Ascending aorta (tissue), 2 donors: ENCODE data around the gene KAT7. TPM values are rescaled to one million over a fixed set of nuclear protein-coding genes. Genes with fewer than 3 reads are reported as not detected.
A peak's percentile ranks its signal among the peaks of the same experiment; 100 is the strongest.

ENCODE experiments used
- DNase-seq, 2 donors: peaks; one replicate each; pipeline ENCODE4 v3.0.0-alpha.2; 2019; ENCODE audit warnings: low spot score in 2 of 2
- H3K27ac ChIP-seq, 2 donors: fragments of 200-600 bp; sonication (generic); one replicate each; pipeline ENCODE4 v1.5.1; 2016 to 2017; ENCODE audit warnings: mild to moderate bottlenecking in 1 of 2
- H3K27me3 ChIP-seq: fragments of 200-600 bp; sonication (generic); one replicate; pipeline ENCODE4 v1.5.1; 2017
- H3K36me3 ChIP-seq, 2 donors: fragments of 200-600 bp; sonication (generic); one replicate each; pipeline ENCODE4 v1.5.1; 2016
- H3K4me1 ChIP-seq, 2 donors: fragments of 200-600 bp; sonication (generic); one replicate each; pipeline ENCODE4 v1.5.1; 2016 to 2017; ENCODE audit warnings: mild to moderate bottlenecking in 1 of 2
- H3K4me3 ChIP-seq, 2 donors: fragments of 200-600 bp; sonication (generic); one replicate each; pipeline ENCODE4 v1.5.1; 2016 to 2017; ENCODE audit warnings: mild to moderate bottlenecking in 1 of 2
- H3K9me3 ChIP-seq, 2 donors: fragments of 200-600 bp; sonication (generic); one replicate each; pipeline ENCODE4 v1.5.1; 2016
- intact Hi-C: fragments of 100-400 bp; cut with DNase I; formaldehyde crosslinking; loops from one replicate; pipeline ENCODE4 v1.15.1; 2023
- total RNA-seq: library from RNA; depleted of rRNA; stranded (reverse); fragments of >200 nt; gene quantifications from one replicate; pipeline ENCODE4 v1.1.0, GENCODE V29; 2016
- TF ChIP-seq, protein P1 (sequence below), 3 experiments: fragments of 200-600 bp in 2 of 3; fragments of 450-650 bp in 1 of 3; sonication (generic) in 2 of 3; IDR thresholded peaks; one replicate each; pipeline ENCODE4 v1.5.1; 2016 to 2019; ENCODE audit warnings: antibody characterized with exemption in 3 of 3, mild to moderate bottlenecking in 1 of 3, moderate library complexity in 1 of 3

Gene KAT7
- total RNA-seq, 1 donor from 2014 or later: 46.6 TPM

DNA sequence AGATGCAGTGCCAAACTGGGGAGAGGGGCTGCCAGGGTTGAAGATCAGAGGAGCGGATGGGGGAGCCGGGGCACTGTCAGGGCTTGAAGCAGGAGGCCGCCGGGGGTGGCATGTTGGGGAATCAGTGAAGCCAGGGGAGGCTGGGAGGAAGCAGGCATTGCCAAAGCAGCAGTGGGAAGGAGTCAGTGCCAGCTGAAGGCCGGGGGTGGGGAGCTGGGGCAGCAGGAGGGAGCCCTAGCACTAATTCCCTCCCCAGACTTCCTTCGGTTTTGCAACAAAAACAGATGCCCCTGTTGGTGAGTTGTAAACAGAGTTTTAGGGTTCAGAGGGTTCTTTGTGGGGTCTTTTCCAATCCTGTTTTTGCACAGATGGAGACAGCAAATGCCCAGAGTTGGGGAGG, 70.3 kb downstream of the KAT7 start:
- TF ChIP-seq, protein P1, sequence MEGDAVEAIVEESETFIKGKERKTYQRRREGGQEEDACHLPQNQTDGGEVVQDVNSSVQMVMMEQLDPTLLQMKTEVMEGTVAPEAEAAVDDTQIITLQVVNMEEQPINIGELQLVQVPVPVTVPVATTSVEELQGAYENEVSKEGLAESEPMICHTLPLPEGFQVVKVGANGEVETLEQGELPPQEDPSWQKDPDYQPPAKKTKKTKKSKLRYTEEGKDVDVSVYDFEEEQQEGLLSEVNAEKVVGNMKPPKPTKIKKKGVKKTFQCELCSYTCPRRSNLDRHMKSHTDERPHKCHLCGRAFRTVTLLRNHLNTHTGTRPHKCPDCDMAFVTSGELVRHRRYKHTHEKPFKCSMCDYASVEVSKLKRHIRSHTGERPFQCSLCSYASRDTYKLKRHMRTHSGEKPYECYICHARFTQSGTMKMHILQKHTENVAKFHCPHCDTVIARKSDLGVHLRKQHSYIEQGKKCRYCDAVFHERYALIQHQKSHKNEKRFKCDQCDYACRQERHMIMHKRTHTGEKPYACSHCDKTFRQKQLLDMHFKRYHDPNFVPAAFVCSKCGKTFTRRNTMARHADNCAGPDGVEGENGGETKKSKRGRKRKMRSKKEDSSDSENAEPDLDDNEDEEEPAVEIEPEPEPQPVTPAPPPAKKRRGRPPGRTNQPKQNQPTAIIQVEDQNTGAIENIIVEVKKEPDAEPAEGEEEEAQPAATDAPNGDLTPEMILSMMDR (IDR thresholded peaks at IDR 0.05): no peak
- no peaks in the 10 kb centered on the region for H3K9me3 ChIP-seq
- H3K4me1 ChIP-seq: peaks cover 0 to 2% of the 10 kb centered on the region in 2 donors
- no peak overlapping the region for H3K27ac ChIP-seq
- no peaks in the 10 kb centered on the region for H3K36me3 ChIP-seq
- intact Hi-C loops: no loop called here
- no peaks in the 10 kb centered on the region for H3K27me3 ChIP-seq
- no peak for DNase-seq
- H3K4me3 ChIP-seq: no peak overlapping the region

DNA sequence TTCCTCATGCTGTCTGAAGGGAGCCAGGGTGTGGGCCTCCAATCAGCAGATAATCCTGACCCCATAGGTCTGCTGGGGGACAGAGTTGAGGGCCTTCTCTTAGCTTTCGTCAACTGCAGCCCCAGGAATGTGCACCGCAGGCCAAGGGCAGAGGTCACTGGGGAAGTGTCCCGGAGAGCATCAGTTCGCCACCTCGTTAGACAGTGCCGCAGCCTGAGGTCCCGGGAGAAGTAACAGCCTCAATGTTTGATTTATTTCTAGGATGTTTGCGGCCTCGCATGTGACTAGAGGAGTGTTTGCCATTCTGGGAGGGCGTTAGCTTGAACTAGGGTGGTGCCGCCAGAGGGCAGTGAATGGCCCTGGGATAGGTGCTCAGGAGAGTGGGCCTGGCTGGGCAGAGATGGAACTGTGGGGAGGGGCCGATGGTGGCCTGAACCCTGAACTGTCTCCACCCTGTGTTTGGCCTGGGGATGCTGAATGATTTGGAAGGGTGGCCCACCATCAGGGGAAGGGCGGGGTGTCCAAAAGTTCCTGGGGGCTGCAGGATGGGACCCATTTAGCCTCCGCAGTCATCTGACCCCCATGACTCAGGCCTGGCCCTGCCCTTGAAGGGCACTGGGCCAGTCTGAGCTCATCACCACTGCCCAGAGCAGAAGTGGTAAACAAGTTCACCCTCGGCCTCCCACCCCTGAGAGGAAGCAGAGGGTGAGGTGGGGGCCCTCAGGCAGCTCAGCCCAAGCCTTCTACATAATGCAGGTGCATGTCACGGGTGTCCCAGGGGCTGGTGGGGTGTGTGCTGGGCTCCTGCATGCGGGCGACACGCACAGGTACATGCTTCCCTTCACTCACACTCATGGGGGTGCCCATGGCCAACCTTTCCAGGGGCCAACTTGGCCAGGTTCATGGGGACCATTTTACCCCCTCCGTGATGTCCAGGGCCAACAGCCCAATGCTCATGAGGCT, 71.8 kb downstream of the KAT7 start:
- H3K27me3 ChIP-seq: no peaks in the 10 kb centered on the region
- intact Hi-C loops: no loop called here
- H3K27ac ChIP-seq: no peak overlapping the region
- no peaks in the 10 kb centered on the region for H3K9me3 ChIP-seq
- H3K36me3 ChIP-seq: no peaks in the 10 kb centered on the region
- H3K4me1 ChIP-seq: peaks cover 0 to 2% of the 10 kb centered on the region in 2 donors
- TF ChIP-seq, protein P1 (IDR thresholded peaks at IDR 0.05): no peak
- no peak for DNase-seq
- H3K4me3 ChIP-seq: no peak overlapping the region

DNA sequence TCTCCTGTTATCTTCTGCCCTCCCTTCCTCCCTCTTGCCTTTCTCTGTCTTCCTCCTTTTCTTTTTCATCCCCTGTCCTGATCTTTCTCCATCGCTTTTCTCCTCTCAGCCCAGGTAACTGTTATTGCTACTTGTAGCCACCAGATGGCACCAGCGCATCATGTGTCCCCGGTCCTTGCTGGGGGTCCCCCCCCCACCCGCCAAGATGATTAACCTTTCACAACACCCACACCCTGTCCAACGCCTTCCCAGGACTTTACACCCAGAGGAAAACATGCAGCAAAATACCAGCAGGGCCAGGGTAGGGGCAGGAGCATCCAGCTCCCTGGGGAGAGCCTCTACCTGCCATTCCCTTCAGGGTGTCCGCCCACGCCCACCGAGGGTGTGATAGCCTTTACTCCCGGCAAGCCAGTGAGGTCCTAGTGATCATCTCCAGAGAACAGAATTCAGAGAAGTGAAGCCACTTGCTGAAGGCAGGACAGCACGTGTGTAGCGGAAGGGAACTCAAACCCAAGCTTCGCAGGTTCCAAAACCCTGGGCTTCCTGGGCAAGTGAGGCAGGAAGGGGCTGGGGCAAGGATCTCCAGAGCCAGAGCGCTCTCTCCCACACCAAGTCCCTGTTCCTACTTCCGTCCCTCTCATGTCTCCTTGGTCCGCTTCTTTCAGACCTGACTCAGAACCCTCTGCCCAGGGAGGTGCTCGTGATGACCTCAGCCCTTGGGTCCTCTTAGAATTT, 72.8 kb downstream of the KAT7 start:
- H3K36me3 ChIP-seq: no peaks in the 10 kb centered on the region
- no peak overlapping the region for H3K4me3 ChIP-seq
- TF ChIP-seq, protein P1 (IDR thresholded peaks at IDR 0.05): peak; percentile 68 to 88 (median 75)
- DNase-seq: no peak
- no peaks in the 10 kb centered on the region for H3K27me3 ChIP-seq
- peaks cover 0 to 2% of the 10 kb centered on the region in 2 donors for H3K4me1 ChIP-seq
- no peak overlapping the region for H3K27ac ChIP-seq
- intact Hi-C loops: loop anchor here (1.0 kb wide), 1 partner anchor 137 kb away; no protein-coding TSS in a partner anchor
- no peaks in the 10 kb centered on the region for H3K9me3 ChIP-seq

DNA sequence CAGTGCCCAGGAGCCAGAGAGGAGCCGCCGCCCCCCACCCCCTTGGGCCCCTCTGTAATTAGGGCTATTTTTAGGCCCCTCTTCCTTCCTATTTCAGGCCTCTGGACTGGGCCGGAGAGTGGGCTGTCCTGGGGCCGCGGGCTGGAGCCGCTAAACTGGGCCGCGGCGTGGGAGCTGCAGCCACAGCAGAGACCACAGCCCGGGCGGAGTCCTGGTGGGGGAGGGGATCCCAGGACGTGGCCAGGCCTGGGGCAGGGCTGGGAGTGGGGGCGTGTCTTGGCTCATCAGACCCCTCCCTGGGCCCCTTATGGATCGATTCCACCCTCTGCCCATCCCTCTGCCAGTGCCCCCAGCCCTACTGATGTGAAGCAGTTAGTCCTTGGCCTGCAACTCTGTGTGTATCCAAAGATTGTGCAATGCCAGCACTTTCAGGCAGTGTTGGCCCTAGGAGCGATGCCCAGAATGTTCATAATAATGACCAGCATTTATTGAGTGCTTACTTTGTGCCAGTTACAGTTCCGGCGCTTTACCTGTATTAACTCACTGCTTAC, 74.4 kb downstream of the KAT7 start:
- Histone ChIP-seq H3K27ac (no peak overlapping the region), H3K4me1 (peaks cover 0 to 2% of the 10 kb centered on the region in 2 donors), H3K27me3 (no peaks in the 10 kb centered on the region), H3K9me3 (no peaks in the 10 kb centered on the region), H3K4me3 (no peak overlapping the region), H3K36me3 (no peaks in the 10 kb centered on the region)
- TF ChIP-seq, protein P1 (IDR thresholded peaks at IDR 0.05): no peak
- no peak for DNase-seq
- intact Hi-C loops: no loop called here

DNA sequence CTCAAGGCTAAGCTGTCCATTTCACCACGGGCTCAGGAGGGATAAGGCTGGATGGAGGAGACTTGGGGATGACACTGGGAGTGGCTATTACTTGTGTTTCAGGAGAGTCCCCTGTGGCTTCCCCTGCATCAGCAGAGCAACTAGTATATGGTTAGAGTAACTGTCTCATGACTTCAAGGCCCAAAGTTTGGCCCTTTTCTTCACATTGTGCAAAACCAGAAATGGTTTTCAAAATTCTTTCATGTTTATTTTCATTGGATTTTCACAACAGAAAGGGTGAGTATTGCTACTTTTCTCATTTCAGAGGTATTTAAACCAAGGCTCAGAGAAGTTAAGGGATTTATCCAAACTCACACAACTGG, 77.5 kb downstream of the KAT7 start:
- intact Hi-C loops: no loop called here
- Histone ChIP-seq H3K9me3 (no peaks in the 10 kb centered on the region), H3K27ac (no peak overlapping the region), H3K36me3 (no peaks in the 10 kb centered on the region), H3K4me1 (no peaks in the 10 kb centered on the region), H3K4me3 (no peak overlapping the region), H3K27me3 (no peaks in the 10 kb centered on the region)
- no peak for DNase-seq
- TF ChIP-seq, protein P1 (IDR thresholded peaks at IDR 0.05): no peak
